Measurements from ENCODE around the gene GLP1R.
A peak's percentile ranks its signal among the peaks of the same experiment; 100 is the strongest.

Gene GLP1R

GRCh38 chr6:39048481-39049399 is at the start of gene GLP1R:
TSS of gene GLP1R (plus strand) at chr6:39048781. CDS start at chr6:39048841, 60 bp downstream.
- no peak for DNase-seq

DNA sequence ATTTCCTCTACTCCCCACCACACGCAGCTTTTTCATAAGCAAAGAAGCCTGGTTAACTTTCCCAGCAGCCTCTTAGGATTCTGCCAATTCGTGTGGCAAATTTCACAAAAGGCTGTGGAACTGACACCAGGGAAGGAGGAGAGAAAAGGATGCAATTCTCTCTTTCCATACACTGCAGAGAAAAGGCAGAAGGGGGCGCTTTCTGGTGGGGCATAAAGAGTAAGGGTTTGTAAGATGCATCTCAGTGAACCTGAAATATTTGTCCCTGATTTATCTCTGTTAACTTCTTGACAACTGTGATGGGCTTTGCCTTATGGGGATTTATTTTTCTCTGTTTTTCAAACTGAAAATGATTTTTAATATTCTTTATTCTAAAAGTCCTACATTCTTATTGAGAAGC is 45.5 kb upstream of the GLP1R start:
- DNase-seq = no peak

DNA sequence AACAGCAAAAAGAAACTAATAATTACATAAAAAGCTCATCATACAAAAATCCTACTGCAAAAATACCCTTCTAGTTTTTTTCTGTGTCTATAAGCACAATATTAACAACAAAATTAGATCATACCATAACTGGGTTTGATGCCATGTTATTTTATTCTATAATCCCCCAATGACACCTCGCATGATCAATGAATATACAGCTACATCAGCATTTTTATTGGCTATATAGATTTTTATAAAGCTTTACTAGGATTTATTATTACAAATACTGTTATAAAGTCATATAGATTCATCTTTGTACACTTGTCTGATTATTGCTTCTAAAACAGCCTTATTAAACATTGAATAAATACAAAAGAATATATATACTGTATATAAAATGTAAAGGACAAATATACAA is 45.1 kb upstream of the GLP1R start:
- no peak for DNase-seq

DNA sequence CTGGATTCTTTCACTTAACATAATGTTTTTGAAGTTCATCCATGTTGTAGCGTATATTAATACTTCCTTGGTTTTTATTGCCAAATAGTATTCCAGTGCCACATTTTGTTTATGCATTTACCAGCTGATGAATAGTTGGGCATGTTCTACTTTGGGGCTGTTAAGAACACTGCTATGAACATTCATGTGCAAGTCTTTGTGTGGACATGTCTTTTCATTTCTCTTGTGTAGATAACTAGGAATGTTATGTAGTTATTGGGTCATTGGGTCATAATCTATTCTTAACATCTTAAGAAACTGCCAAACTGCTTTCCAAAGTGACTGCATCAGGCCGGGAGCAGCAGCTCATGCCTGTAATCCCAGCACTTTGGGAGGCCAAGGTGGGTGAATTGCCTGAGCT is 43.8 kb upstream of the GLP1R start:
- no peak for DNase-seq

- DNase-seq = peak; percentile 7
Observed at GRCh38 chr6:39005774-39006173, 42.8 kb upstream of the GLP1R start.

GRCh38 chr6:39007575-39007974 is 41.0 kb upstream of the GLP1R start:
- DNase-seq = no peak

DNA sequence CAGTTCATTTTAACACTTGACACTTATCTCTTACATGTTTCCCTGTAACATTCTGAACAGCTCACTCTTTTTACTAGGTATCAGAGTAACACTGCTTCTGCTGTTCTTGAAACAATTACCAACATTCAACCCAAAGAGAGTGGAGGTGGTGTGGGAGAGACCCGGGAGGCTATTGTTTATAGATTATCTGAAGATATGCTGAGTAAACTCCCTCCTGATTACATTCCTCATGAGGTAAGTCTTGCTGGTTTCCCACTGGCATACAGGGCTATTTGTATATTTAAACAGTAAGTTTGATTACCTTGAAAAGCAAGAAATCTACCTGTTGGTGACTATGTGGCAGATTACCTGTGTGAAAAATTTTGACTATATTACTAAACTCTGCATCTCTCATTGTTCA is 39.8 kb upstream of the GLP1R start:
- DNase-seq = no peak

DNA sequence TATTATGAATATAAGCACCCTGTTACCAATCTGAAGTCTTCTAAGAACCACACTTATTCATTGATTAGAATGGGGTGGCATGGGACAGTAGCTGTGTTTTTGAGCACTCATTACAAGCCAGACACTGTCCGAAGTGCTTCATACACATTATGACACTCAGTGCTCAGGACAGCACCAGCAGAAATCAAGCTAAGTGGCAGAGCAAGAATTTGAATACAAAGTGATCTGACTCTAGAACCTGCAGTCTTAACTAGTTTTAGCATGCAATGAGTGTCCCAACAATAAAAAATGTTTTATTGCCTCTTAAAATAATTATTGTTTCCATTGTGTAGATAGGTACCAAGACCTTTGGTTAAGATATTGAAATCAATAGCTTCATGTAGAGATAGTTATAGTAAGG is 39.1 kb upstream of the GLP1R start:
- no peak for DNase-seq

DNA sequence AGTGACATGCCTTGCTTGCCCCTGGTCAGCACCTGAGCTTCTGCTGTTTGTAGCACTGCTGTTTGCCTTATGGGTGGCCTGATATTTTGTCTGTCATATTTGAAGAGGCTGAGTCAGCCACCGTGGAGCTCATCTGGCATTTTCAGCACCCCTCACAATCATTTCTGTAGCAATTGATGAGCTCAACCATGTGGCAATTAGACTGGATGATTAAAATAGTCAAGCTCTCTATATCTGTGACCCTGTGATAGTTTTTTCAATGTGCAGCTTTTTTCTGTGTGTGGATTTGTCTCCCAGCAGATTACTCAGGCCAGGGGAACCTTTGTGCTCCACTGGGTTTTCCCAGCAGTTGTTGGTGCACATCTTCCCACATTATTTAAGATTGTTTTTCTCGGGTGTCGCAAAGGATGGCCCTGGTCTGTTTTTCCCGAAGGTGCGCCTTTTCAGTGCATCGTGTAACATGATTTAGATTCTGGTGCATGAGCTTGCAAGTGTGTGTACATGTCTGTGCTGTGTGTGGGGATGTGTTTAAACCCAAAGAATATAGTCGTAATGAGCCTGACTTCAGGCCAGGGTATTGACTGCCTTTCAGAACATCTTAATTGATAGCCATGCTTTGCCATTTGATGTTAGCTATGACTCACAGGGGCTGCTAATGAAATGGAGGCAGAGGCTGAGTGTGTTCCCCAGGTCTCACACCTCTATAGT is 31.6 kb upstream of the GLP1R start:
- no peak for DNase-seq

DNA sequence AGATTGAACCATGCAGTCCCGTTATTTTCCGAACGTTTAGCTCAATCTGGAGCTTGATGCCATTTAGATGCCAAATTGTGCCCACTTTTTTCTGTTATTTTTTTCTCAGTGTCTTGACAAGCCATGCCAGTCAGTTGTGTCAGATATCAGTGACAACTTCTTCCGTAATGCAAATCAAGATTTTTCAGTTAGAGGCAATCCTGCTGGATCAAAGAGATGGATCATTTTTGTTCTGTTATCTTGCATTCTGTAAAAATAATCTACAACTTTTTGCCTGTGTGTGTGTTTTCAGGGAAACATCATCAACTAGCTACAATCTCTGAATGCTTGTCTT is 31.1 kb upstream of the GLP1R start:
- no peak for DNase-seq

GRCh38 chr6:39018103-39018502 is 30.5 kb upstream of the GLP1R start:
- no peak for DNase-seq

DNA sequence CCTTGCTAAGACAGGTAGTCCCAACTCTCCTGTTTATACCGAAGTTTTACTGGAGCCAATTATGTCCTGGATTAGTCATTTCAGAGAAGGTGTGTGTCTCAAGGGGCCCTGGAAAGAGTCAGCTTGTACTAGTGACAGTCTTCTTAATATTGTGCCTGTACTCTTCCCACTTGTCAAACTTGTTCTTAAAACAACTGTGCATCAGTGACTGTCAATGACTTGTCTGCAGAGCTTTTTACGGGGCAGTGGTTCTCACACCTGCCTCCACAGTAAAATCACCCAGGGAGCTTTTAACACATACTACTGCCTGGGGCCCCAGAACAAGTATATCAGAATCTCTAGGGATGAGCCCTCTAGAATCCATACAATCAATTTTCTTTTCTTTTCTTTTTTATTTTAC is 28.4 kb upstream of the GLP1R start:
- DNase-seq = no peak

GRCh38 chr6:39021041-39021440 is 27.5 kb upstream of the GLP1R start:
- DNase-seq = no peak

DNA sequence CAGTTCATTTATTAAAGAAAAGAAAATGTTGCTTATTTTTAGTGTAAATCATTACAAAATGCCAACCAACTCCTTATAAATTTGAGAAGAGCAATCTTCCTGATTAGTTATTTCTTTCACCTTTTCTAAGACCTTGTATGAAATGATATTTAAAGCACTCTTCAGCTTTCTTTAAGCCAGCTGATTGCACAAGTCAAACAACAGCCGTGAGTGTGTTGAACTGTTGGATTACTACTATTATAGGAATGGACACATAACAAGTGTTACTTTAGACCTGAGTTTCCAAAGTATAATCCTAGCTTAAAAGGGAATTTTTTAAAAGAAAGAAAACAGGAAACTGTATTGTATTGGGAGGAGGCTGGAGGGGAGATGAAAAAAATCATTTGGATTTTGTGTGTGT is 26.8 kb upstream of the GLP1R start:
- DNase-seq = no peak

GRCh38 chr6:39026175-39026574 is 22.4 kb upstream of the GLP1R start:
- no peak for DNase-seq

DNA sequence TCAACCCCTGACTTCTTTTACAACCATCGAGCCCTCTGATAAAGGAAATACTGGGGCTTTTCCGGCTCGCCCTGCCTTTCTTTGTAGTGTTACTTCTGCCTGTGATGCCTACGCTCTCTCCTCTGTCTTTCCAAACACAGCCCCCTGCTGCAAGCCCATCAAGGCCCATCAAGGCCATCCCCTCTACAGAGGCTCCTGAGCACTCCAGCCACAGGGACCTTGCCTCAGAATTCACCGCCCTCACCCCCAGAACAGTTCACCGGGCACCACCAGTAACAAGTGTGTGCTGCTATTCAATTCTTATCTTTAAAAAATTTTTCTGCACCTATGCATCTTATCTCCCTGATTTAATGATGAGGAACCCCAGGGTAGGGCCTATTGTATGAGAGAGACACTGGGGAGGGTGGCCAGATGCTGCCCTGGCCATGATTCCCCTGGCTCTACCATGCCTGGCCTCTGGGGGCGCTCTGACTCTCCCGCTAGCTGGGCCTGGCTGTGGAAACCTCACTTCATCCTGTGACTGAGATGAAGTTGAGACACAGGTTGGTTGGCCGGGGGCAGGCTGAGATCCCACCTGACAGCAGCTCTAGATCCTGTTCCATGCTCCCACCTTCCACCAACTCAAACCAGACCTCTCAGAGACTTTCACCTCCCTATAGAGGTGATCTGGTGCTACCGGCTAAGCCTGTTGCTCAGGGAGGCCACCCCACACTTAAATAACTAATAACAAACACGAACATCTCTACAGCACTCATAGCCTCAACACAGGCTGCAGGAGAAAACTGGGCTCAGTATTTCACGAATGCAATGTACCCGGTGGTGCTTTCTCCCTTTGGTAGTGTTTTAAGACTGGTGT is 19.2 kb upstream of the GLP1R start:
- DNase-seq = no peak

DNA sequence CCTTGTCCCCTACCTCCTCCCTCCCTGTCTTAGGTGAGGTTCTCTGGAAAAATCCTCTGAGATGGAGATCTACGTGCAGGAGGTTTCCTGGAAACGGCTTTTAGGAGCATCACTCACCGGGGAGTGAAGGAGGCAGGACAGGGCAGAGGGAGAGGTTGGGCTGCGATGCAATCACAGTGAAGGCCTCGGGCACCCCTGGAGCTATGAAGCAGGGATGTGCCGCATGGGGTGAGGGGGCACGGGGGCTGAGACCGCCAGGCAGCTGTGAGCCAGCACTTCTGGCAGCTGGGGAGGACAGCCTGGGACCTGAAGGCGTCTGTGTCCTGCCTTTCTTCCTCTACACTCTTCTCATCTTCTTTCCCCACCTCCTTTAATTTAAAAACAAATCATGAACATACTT is 12.9 kb upstream of the GLP1R start:
- no peak for DNase-seq

DNA sequence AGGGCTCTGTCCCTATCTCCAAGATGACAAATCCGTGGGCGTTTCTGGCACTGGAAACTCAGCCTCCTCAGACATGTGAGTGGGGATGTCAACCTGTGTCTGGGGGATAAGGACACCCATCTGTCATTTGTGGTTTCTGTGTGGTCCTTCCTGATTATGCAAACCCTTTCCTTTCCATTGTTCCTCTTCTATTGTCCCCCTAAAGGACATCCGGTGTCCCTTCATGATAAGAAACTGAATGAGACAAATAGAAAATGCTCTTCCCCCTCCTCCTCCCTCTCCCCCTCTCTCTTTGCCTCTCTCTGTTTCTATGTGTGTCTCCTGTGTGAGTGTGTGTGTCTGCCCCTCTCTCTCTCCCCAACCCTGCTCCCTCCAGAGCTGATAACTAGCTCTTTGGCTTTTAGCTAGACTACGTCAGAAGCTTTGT is 11.5 kb upstream of the GLP1R start:
- no peak for DNase-seq

GRCh38 chr6:39037707-39038106 is 10.9 kb upstream of the GLP1R start:
- no peak for DNase-seq

- no peak for DNase-seq
Observed at GRCh38 chr6:39040080-39040673, 8.4 kb upstream of the GLP1R start.

- DNase-seq = no peak
Observed at GRCh38 chr6:39041072-39041471, 7.5 kb upstream of the GLP1R start.

DNA sequence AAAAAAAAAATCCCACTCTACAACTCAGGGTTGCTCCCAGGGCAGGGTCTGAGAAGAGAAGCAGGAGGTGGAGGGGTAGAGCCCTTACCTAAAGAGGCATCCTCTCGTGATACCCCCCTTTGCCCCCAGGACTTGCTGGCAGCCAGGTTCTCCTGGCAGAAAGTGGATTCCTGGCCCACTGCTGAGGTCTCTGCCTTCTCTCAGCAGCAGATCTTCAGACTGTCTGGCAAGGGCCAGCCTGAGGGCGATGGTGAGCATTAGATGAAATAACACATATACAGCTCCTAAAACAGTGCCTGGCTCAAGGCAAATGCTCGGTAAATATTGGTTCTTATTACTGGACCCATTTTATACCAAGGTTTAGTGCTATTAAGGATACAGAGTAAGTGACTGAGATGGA is 4.8 kb upstream of the GLP1R start:
- DNase-seq = no peak

DNA sequence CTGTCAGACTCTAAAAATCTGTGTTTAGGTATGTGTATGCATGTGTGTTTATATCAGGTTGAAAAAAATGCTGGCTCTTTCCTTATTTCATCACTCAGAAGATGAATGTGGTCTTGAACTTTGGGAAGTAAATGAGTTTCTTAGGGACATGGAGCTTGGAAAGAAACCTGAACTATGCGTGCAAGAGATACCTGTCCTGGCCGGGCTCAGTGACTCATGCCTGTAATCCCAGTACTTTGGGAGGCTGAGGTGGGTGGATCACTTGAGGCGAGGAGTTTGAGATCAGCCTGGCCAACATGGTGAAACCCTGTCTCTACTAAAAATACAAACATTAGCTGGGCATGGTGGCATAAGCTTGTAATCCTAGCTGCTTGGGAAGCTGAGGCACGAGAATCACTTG is 4.4 kb upstream of the GLP1R start:
- no peak for DNase-seq
